DND-41 (cell line): ENCODE results near the gene GMPPA.
A peak's percentile ranks its signal among the peaks of the same experiment; 100 is the strongest.

Source experiments
- ATAC-seq: fragments of 200-7000 bp; cut with Tn5 transposase; 3 replicates; pipeline ENCODE4 v1.9.1; 2021; ENCODE audit warnings: low read depth; ENCODE audit not compliant: insufficient read depth
- DNase-seq: peaks from one replicate; pipeline ENCODE4 v3.0.0-alpha.2; 2020
- H2AFZ ChIP-seq: 2 replicates; pipeline ENCODE4 v1.6.0; 2012; ENCODE audit warnings: low read depth, low read length
- H3K27ac ChIP-seq: 2 replicates; pipeline ENCODE4 v1.5.1; 2012; ENCODE audit warnings: low read length, inconsistent platforms
- H3K27me3 ChIP-seq: fragments of 200-600 bp; sonication (generic); 2 replicates; pipeline ENCODE4 v1.6.0; 2012; ENCODE audit warnings: low read length, mild to moderate bottlenecking, inconsistent platforms; ENCODE audit not compliant: insufficient read depth, poor library complexity
- H3K36me3 ChIP-seq: 2 replicates; pipeline ENCODE4 v1.5.1; 2012; ENCODE audit warnings: low read length, inconsistent platforms; ENCODE audit not compliant: insufficient read depth
- H3K4me1 ChIP-seq: 2 replicates; pipeline ENCODE4 v1.5.1; 2012; ENCODE audit warnings: mild to moderate bottlenecking, low read length; ENCODE audit not compliant: insufficient read depth
- H3K4me2 ChIP-seq: 2 replicates; pipeline ENCODE4 v1.6.0; 2012; ENCODE audit warnings: mild to moderate bottlenecking, moderate library complexity, low read length, inconsistent platforms; ENCODE audit not compliant: insufficient read depth
- H3K4me3 ChIP-seq, 2 experiments: fragments of 200-600 bp in 1 of 2; shearing (Covaris generic) in 1 of 2; 2 replicates each; pipeline ENCODE4 v1.5.1; 2012 to 2016; ENCODE audit warnings: inconsistent platforms in 2 of 2, low read length in 2 of 2, mild to moderate bottlenecking in 2 of 2, low read depth in 1 of 2, moderate library complexity in 1 of 2
- H3K79me2 ChIP-seq: 2 replicates; pipeline ENCODE4 v1.6.0; 2012; ENCODE audit warnings: low read length, inconsistent platforms; ENCODE audit not compliant: insufficient read depth
- H3K9ac ChIP-seq: 2 replicates; pipeline ENCODE4 v1.6.0; 2012; ENCODE audit warnings: low read depth, mild to moderate bottlenecking, inconsistent platforms, low read length, moderate library complexity
- H3K9me3 ChIP-seq: 2 replicates; pipeline ENCODE4 v1.5.1; 2012; ENCODE audit warnings: low read length, moderate library complexity, mild to moderate bottlenecking, inconsistent platforms; ENCODE audit not compliant: insufficient read depth, severe bottlenecking
- H4K20me1 ChIP-seq: 2 replicates; pipeline ENCODE4 v1.6.0; 2012; ENCODE audit warnings: low read length; ENCODE audit not compliant: insufficient read depth
- CTCF ChIP-seq: IDR thresholded peaks from 2 replicates; pipeline ENCODE4 v1.5.1; 2012; ENCODE audit warnings: borderline replicate concordance, low read length, moderate library complexity, mild to moderate bottlenecking; ENCODE audit not compliant: poor library complexity, severe bottlenecking; ENCODE audit errors: extremely low read depth
- EZH2 ChIP-seq: IDR thresholded peaks from 3 replicates; pipeline ENCODE4 v1.6.1; 2012; ENCODE audit warnings: borderline replicate concordance, low read depth, mild to moderate bottlenecking, moderate library complexity, low read length, inconsistent platforms; ENCODE audit not compliant: severe bottlenecking

The GMPPA gene

GRCh38 chr2:219527472-219527871 is 28.8 kb downstream of the GMPPA start:
- Histone ChIP-seq H3K36me3 (no peaks in the 10 kb centered on the region), H3K27ac (no peak overlapping the region), H3K79me2 (no peaks in the 10 kb centered on the region), H3K4me1 (no peaks in the 10 kb centered on the region), H4K20me1 (peaks cover 13% of the 10 kb centered on the region), H3K27me3 (peaks cover 42% of the 10 kb centered on the region), H3K4me3 (no peak overlapping the region), H3K9me3 (no peaks in the 10 kb centered on the region), H2AFZ (no peak overlapping the region), H3K9ac (no peak overlapping the region), H3K4me2 (no peak overlapping the region)
- ATAC-seq (no peak), DNase-seq (no peak)
- TF ChIP-seq CTCF, result no peak
- no peak for TF ChIP-seq EZH2

- H3K4me2 ChIP-seq, result no peak overlapping the region
These were observed 31.6 kb downstream of the GMPPA start for GRCh38 chr2:219530048-219530963.

GRCh38 chr2:219531639-219532377 is 33.1 kb downstream of the GMPPA start:
- Histone ChIP-seq H2AFZ (no peak overlapping the region), H3K4me2 (no peak overlapping the region), H3K27ac (no peak overlapping the region), H3K36me3 (no peaks in the 10 kb centered on the region), H3K9ac (no peak overlapping the region), H3K79me2 (no peaks in the 10 kb centered on the region), H3K27me3 (peaks cover 29% of the 10 kb centered on the region), H3K4me3 (no peak overlapping the region), H3K4me1 (no peaks in the 10 kb centered on the region), H4K20me1 (peaks cover 12% of the 10 kb centered on the region; the same call in 1 of the 2 replicates), H3K9me3 (no peaks in the 10 kb centered on the region)
- no peak for DNase-seq
- no peak for ATAC-seq
- TF ChIP-seq CTCF, result no peak
- TF ChIP-seq EZH2, result no peak

More at GRCh38 chr2:219530048-219530963, 31.6 kb downstream of the GMPPA start:
- Histone ChIP-seq H4K20me1 (peaks cover 17% of the 10 kb centered on the region), H2AFZ (no peak overlapping the region), H3K79me2 (no peaks in the 10 kb centered on the region), H3K9me3 (no peaks in the 10 kb centered on the region), H3K9ac (no peak overlapping the region), H3K27me3 (peaks cover 44% of the 10 kb centered on the region), H3K36me3 (no peaks in the 10 kb centered on the region), H3K4me3 (no peak overlapping the region), H3K27ac (no peak overlapping the region), H3K4me1 (no peaks in the 10 kb centered on the region)
- DNase-seq (peak; percentile 84), ATAC-seq (peak; percentile 98)
- TF ChIP-seq CTCF (peak; percentile 94), EZH2 (no peak)
